ENCODE measurements around the gene HEXA.

DNA sequence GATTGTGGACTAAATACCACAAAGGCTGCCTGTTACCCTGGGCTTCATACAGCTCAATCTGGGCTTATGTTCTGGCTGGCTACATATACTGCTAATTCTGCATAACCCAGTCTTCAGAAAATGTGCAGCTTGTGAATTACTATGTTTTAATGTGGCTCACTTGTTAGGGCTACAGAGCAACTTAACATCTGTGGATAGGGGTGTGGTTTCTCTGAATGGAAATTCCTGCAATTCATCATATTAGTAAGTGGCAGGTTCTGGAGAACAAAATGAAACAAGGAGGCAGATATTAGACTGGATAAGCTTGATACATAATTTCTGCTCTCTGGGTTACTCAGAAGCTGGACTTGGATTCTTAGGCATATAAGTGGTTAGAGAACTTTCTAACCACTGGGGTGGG, 29.0 kb upstream of the HEXA start:
- TF ChIP-seq TAF1 (IDR thresholded peaks at IDR 0.05; ENCODE audit: low read depth, low read length) = no peak
- TF ChIP-seq HDAC6 (IDR thresholded peaks at IDR 0.05; ENCODE audit: low read depth, low read length) = no peak
